ENCODE results near the gene STEAP3.

Gene STEAP3

DNA sequence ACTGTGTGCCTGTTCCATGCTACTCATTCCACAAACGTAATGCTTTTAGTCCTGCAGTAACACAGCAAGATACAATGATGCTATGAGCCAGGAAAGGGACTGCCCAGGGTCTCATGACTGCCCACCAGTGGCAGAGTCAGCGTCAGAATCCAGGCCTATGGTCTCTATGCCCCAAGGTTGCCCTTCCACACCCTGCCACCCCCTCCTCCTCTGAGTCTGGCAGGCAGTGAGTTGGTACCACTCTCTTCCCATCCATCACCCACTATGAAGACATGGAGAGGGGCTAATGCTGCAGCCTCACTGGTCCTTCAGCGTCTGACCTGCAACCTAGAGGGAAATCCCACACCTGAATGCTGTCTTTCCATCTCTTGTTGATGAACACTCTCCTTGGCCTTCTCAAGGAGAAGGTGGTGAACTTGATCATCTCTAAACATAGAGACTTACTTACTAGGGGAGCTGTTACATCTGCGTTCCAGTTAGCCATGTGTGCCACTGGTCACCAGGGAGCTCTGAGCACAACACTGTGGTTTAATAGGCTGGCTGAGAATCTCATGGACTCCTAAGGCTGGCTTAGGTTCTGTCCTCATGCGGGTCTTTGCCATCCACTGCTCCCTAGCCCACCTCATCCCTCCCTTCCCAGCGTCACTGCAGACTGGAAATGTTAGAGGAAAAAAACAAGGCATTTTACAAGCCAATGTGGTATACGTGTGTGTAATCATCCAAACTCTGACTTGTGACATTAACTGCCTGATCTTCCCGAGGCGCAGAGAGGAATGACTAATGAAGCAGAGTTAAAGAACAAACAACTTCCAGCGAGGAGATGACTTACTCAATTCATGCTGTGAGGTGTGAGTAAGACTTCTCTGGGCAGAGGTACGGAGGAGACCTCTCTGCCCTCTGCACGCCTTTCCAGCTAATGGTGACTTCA lies 28.8 kb downstream of the STEAP3 start:
- Mint-ChIP-seq H3K9me3 (no peaks in the 10 kb centered on the region), H3K27me3 (ENCODE audit: low read depth) (no peaks in the 10 kb centered on the region), H3K27ac (no peak overlapping the region), H3K4me3 (no peak overlapping the region), H3K36me3 (ENCODE audit: low read depth) (no peaks in the 10 kb centered on the region), H3K4me1 (ENCODE audit: low read depth) (no peaks in the 10 kb centered on the region)

DNA sequence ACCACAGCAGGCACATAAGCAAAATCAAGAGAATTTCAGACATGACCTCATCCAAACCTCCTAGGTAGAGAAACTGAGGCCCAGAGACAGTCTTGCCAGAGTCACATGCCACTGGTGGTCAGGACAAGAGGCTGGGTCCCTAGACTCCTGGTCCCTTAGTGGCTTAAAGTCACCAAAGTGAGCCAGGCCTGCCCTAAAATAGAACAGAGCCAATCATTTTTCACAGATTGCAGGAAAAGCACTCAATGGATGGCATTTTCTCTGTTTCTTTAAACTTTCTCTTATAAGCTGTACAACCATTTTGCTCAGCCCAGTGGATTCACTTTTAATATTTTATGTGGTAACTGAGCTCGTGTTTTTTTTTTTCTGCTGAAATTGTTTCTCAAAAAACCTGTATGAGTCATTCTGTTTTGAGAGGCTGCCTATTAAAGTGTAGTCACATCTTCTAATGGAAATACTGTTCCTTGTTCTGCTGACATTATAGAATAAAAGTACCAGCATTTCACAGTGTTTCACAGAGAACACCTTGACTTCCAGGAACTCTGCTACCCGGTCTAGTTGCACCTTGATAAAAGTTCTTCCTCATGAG lies 29.6 kb downstream of the STEAP3 start:
- Mint-ChIP-seq H3K36me3 (ENCODE audit: low read depth) (no peaks in the 10 kb centered on the region), H3K9me3 (no peaks in the 10 kb centered on the region), H3K4me1 (ENCODE audit: low read depth) (no peaks in the 10 kb centered on the region), H3K27me3 (ENCODE audit: low read depth) (no peaks in the 10 kb centered on the region), H3K4me3 (no peak overlapping the region), H3K27ac (no peak overlapping the region)

DNA sequence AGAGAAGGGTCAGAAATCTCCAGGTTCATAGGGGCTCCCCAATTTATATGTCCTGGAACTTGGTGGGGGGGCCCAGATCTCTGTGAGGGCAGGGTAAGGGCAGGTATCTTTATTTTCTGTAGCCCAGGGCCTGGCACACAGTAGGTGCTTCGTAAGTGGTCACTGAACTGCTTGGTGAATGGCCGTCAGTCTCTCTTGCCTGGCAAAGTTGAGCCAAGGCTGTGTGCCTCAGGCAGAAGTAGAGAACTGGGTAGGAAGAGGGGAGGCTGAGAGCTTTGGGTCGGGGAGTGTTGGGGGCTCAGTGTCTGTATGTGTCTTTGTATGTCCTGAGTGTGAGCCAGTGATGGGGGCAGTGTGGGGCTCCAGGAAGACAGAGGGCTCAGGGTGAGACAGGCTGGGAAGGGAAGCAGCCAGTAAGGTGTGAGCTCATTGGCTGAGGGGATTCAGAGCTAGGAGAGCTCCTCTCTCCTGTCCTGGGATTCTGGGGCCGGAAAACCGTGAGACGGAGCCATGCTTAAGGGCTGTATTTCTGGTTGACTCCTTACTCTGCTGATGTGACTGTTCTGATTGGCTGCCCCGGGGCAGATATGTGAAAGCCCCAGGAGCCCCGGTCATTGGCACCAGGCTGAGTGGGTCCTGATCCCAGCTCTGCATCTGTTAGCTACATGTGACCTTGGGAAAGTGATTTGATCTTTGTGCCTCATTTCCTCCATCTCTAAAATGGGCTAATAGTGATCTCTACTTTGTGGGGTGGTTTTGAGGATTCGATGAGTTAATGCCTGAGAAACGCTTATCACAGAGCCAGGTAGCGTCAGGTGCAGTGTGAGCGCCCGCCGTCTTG lies 30.3 kb downstream of the STEAP3 start:
- Mint-ChIP-seq H3K27ac (no peak overlapping the region), H3K4me1 (ENCODE audit: low read depth) (no peaks in the 10 kb centered on the region), H3K27me3 (ENCODE audit: low read depth) (no peaks in the 10 kb centered on the region), H3K36me3 (ENCODE audit: low read depth) (no peaks in the 10 kb centered on the region), H3K4me3 (no peak overlapping the region), H3K9me3 (no peaks in the 10 kb centered on the region)

DNA sequence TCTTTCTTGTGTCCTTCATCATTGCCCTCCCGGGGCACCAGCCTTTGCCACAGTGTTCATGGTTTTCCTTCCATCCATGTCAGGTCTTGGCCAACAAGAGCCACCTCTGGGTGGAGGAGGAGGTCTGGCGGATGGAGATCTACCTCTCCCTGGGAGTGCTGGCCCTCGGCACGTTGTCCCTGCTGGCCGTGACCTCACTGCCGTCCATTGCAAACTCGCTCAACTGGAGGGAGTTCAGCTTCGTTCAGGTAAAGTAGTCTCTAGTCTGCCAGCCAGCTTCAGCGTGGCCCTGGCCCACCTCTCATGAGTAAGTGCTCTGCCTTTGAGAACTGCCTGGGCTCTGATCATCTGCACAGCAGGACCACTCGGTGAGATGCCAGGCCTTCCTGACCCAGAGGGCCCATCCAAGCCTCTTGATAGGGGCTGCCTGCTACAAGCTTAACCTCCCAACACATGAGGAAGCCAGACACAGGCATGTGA lies 31.0 kb downstream of the STEAP3 start:
- no peaks in the 10 kb centered on the region for H3K27me3 Mint-ChIP-seq (ENCODE audit: low read depth)
- H3K36me3 Mint-ChIP-seq (ENCODE audit: low read depth) = no peaks in the 10 kb centered on the region
- no peaks in the 10 kb centered on the region for H3K9me3 Mint-ChIP-seq
- H3K4me1 Mint-ChIP-seq (ENCODE audit: low read depth) = no peaks in the 10 kb centered on the region
- no peak overlapping the region for H3K27ac Mint-ChIP-seq
- no peak overlapping the region for H3K4me3 Mint-ChIP-seq

DNA sequence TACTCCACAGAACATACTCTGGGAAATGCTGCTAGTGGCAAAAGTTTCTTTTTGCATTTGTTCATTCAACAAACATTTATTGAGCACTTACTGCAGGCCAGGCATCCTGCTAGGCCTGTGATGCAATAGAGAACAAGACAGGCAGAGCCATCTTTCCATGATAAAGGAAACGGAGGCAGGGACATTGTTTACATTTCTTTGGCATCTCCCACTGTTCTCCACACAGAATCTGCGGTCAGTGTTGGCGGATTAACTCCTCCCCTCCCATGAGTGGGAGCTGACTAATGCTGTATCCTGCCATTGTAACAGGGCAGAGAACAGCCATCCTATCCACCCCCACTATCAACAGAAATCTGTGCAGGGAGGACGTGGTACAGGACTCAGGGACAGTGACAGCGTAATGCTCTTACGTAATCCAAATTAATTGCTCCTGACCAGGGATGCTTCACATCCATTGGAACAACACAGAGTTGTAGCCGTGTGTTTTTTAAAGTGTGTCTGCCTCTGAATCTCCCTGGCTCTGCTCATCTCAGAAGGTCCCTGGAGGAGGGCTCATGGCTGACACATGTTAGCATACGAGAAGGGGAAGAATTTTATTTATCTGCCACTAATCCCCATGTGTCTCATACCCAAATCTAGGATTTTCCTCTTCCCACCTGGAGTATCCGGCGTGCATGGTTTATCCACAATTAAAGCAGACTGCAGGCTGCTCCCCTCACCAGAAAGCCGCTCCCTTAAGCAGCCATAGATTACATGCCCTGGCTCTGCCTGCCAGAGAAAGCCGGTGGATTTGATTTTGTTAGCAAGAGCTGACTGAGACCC lies 32.3 kb downstream of the STEAP3 start:
- no peaks in the 10 kb centered on the region for H3K36me3 Mint-ChIP-seq (ENCODE audit: low read depth)
- H3K4me3 Mint-ChIP-seq = no peak overlapping the region
- no peaks in the 10 kb centered on the region for H3K4me1 Mint-ChIP-seq (ENCODE audit: low read depth)
- H3K9me3 Mint-ChIP-seq = no peaks in the 10 kb centered on the region
- no peaks in the 10 kb centered on the region for H3K27me3 Mint-ChIP-seq (ENCODE audit: low read depth)
- H3K27ac Mint-ChIP-seq = no peak overlapping the region

DNA sequence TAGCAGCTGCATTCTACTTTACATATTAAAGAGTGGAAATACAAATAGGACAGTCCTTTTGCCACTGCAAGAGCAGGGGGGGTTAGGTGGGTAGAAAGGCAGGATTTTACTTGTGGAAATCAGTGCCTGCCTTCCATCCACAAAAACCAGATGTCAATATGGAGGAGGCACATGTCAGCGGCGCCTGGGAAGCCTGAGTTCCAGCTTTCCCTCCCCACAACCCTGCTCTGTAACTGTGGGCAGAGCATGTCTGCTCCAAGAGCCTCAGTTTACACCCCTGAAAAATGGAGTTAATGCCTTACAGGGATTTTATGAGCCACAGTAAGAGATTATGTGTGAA lies 32.9 kb downstream of the STEAP3 start:
- Mint-ChIP-seq H3K27me3 (ENCODE audit: low read depth) (no peaks in the 10 kb centered on the region), H3K4me1 (ENCODE audit: low read depth) (no peaks in the 10 kb centered on the region), H3K9me3 (no peaks in the 10 kb centered on the region), H3K27ac (no peak overlapping the region), H3K36me3 (ENCODE audit: low read depth) (no peaks in the 10 kb centered on the region), H3K4me3 (no peak overlapping the region)

DNA sequence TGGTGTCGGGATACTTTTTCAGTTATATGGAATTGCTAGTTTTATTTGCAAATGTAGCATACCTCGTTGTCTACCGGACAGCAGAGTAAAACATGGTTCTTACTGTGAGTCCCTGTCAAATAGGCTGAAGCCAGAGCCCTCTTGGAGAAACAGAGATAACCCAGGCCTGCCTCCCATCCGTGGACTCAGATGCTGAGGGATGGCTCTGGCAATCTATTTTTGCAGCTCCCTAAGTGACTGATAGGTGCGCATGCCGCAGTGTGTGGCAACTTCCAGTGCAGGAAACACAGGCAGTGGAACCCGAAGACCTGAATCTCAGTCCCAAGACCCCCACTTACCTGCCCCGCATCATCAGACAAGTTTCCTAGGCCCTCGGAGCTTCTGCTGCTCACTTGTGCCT lies 33.6 kb downstream of the STEAP3 start:
- H3K36me3 Mint-ChIP-seq (ENCODE audit: low read depth) = no peaks in the 10 kb centered on the region
- H3K9me3 Mint-ChIP-seq = no peaks in the 10 kb centered on the region
- no peaks in the 10 kb centered on the region for H3K4me1 Mint-ChIP-seq (ENCODE audit: low read depth)
- no peak overlapping the region for H3K27ac Mint-ChIP-seq
- H3K27me3 Mint-ChIP-seq (ENCODE audit: low read depth) = no peaks in the 10 kb centered on the region
- H3K4me3 Mint-ChIP-seq = no peak overlapping the region

DNA sequence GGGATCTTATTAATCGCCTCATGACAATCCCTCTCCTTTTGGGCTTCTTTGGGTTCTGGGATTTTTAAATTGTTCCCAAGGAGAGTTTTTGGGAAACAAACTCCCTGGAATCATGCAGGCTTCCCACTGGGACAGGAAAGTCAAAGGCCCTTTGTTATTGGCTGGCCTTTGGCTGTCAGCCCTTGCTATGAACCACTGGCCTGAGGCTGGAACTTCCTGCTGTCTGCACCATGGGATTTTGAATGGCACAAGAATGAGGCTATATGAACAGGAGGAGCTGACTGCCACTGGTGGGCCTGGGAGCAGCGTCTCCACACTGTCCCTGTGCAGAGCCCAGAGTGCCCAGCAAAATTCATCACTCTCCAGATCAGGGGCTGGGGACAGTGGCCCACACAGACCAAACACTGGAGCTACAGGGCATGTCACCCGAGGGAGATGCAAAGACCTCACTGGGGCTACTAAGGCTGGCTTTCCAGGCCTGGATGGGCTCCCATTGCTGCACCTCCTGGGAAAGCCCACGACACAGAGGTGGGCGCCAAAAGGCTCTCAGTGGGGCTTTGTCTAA lies 35.7 kb downstream of the STEAP3 start:
- H3K4me3 Mint-ChIP-seq = no peak overlapping the region
- H3K9me3 Mint-ChIP-seq = no peaks in the 10 kb centered on the region

DNA sequence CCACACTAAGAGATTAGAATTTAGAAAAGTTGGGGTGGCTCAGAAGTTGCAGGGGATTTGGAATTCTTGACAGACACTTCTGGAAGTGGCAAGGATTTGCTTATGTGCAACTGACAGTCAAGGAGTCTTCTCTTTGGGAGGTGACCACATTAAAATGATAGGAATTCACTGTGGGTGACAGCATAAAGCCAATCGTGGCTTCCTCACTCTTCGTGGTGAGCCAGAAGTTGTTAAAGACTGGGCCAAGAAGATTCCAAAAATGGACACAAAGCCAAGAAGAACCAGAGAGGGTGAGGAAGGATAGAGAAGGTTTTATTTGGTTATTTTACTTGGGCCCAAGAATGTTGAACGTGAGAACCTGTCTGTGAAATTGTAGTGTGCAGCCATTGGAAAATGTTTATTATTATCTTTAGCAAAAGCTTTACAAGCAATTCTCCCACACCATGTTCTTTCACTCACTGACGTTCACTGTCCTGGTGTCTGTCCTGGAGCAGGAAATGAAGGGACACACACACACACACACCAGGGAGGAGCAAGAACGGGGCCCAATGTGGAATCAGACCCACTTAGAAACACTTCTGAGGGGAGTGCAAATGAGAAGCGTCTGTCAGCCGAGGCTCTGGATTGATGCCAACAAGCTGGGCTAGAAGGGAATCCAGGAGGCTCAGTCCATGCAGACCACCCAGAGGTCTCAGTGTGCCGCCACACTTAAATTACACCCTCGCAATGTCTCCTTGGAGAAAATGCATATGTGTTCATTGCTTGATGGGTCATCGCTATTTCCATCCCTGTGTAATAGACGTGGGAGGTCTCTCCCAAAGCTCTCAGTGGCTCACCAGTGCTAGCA lies 37.2 kb downstream of the STEAP3 start:
- no peak overlapping the region for H3K27ac Mint-ChIP-seq
- H3K9me3 Mint-ChIP-seq = no peaks in the 10 kb centered on the region
- no peak overlapping the region for H3K4me3 Mint-ChIP-seq
- no peaks in the 10 kb centered on the region for H3K36me3 Mint-ChIP-seq (ENCODE audit: low read depth)
- H3K4me1 Mint-ChIP-seq (ENCODE audit: low read depth) = no peaks in the 10 kb centered on the region
- no peaks in the 10 kb centered on the region for H3K27me3 Mint-ChIP-seq (ENCODE audit: low read depth)

More for the DNA sequence above, 35.7 kb downstream of the STEAP3 start:
- Mint-ChIP-seq H3K27me3 (ENCODE audit: low read depth) (no peaks in the 10 kb centered on the region), H3K36me3 (ENCODE audit: low read depth) (no peaks in the 10 kb centered on the region), H3K4me1 (ENCODE audit: low read depth) (no peaks in the 10 kb centered on the region), H3K27ac (no peak overlapping the region)

DNA sequence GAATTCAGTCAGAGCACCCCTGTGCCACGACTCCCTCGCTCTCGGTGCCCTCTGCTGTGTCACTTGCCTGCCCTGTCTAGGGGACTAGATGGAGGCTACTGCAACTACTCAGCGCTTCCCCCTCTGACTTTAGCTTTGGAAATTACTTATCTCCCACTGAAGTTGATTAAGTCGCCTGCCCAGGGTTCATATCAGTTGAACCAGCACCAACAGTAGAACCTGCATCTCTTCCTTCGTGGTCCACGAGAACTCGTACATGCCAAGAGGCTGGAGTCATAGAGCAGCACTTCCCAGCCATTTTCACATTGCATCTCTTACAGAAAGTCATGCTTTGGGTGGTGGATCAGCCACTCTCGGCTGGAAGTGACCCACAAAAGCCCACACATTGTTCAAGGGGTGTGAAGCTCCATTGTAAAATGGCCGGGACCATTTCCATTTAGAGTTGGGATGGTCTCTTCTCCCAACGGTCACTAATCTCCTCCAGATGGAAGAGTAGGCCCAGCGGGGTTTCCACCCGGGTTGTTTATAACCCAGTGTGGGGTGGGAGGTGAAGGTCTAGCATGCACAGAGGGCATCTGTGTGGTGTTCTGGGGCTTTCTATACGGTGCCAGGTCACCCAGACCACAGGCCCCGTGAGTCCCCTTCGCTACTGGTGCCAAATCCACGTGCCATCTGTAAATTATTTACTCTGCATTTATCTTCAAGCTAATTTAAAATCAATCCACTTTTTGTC lies 38.0 kb downstream of the STEAP3 start:
- peaks cover 1% of the 10 kb centered on the region for H3K27me3 Mint-ChIP-seq (ENCODE audit: low read depth)
- H3K4me3 Mint-ChIP-seq = no peak overlapping the region
- no peak overlapping the region for H3K27ac Mint-ChIP-seq

DNA sequence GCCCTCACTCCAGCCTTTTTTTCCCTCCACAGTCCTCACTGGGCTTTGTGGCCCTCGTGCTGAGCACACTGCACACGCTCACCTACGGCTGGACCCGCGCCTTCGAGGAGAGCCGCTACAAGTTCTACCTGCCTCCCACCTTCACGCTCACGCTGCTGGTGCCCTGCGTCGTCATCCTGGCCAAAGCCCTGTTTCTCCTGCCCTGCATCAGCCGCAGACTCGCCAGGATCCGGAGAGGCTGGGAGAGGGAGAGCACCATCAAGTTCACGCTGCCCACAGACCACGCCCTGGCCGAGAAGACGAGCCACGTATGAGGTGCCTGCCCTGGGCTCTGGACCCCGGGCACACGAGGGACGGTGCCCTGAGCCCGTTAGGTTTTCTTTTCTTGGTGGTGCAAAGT lies 39.4 kb downstream of the STEAP3 start:
- Mint-ChIP-seq H3K4me3 (no peak overlapping the region), H3K4me1 (ENCODE audit: low read depth) (no peaks in the 10 kb centered on the region), H3K27ac (no peak overlapping the region), H3K27me3 (ENCODE audit: low read depth) (peaks cover 9% of the 10 kb centered on the region), H3K9me3 (no peaks in the 10 kb centered on the region), H3K36me3 (ENCODE audit: low read depth) (no peaks in the 10 kb centered on the region)

More for the DNA sequence above, 38.0 kb downstream of the STEAP3 start:
- Mint-ChIP-seq H3K36me3 (ENCODE audit: low read depth) (no peaks in the 10 kb centered on the region), H3K4me1 (ENCODE audit: low read depth) (no peaks in the 10 kb centered on the region), H3K9me3 (no peaks in the 10 kb centered on the region)

DNA sequence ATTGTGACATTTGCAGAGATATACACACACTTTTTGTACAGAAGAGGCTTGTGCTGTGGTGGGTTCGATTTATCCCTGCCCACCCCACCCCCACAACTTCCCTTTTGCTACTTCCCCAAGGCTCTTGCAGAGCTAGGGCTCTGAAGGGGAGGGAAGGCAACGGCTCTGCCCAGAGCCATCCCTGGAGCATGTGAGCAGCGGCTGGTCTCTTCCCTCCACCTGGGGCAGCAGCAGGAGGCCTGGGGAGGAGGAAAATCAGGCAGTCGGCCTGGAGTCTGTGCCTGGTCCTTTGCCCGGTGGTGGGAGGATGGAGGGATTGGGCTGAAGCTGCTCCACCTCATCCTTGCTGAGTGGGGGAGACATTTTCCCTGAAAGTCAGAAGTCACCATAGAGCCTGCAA lies 40.0 kb downstream of the STEAP3 start:
- no peaks in the 10 kb centered on the region for H3K4me1 Mint-ChIP-seq (ENCODE audit: low read depth)
- no peaks in the 10 kb centered on the region for H3K36me3 Mint-ChIP-seq (ENCODE audit: low read depth)
- H3K27ac Mint-ChIP-seq = no peak overlapping the region
- H3K4me3 Mint-ChIP-seq = no peak overlapping the region
- H3K9me3 Mint-ChIP-seq = no peaks in the 10 kb centered on the region
- peaks cover 9% of the 10 kb centered on the region for H3K27me3 Mint-ChIP-seq (ENCODE audit: low read depth)
